ENCODE results near the gene CCNK.

Gene CCNK

DNA sequence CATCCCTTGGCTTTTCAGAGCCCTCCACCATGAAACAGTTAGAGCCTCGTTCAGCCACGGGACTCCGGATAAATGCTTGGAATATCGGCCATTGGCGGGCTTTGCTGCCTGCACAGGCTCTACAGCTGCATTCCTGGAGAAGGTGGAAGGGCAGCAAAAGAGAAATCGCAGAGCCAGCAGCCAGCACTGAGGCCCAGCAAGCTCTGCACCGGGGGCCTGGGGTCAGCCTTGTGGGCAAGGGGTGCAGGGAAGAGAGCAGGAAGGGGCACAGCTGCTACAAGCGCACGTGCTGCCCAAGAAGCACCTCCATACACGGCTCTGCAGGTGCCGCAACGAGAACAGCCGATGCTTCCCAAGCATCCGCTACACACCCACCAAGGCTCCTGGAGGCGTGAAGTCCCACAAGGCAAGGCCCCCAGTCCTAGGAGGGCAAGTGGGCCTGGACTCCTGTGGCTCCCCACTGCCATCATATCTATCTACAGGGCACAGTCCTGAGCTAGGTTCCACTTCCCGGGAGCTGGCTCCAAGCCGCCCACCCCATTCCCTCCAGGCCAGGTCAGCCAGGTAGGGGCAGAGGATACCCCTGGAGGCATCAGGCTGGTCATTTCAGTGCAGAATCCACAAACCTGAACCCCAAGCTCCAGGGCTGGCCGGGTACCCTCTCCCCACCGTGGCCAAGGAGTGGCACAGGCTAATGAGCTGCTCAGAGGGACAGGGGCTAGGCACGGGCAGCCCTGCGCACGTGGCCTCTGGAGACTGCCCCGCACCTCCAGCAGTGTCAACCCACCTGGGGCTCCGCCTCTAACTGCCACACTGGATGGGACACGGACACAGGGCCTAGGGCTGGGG is 40.2 kb downstream of the CCNK start:
- no peak for DNase-seq

DNA sequence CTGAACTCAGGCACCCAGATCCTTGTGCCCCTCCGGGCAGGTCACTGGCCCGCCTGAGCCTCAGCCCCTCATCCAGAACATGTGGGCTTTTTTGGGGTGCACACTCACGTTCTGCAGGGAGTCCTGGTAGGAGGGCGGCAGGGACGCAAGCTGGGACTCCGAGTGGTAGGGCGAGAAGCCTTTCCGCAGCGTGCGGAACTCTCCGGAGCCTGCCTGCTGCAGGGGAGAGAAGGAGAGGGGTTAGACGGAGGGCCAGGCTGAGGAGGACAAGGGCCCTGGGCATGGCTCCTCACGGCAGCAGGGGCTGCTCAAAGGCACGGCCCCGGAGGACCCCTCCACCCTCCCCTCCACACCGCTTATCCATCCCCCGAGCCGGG is 40.8 kb downstream of the CCNK start:
- DNase-seq: no peak

DNA sequence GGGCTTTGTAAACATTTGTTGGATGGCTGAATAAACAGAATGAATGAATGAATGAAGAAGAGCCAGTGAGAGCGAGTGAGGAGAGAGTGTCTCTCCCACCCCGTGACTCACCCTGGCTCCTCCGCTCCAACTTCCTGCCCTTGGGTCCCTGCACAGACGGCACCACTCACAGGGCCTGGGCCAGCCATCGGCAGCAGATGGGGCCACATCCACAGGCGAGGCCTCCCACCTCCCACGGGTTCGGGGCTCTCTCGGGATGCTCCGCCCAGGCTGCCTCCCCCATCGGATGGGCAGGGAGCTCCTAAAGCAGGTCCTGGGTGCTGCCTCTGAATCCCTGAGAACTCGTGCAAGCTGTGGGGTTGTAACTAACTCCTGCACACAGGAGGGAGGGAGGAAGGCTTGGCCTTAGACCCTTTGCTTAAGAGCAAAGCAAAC is 41.3 kb downstream of the CCNK start:
- no peak for DNase-seq

DNA sequence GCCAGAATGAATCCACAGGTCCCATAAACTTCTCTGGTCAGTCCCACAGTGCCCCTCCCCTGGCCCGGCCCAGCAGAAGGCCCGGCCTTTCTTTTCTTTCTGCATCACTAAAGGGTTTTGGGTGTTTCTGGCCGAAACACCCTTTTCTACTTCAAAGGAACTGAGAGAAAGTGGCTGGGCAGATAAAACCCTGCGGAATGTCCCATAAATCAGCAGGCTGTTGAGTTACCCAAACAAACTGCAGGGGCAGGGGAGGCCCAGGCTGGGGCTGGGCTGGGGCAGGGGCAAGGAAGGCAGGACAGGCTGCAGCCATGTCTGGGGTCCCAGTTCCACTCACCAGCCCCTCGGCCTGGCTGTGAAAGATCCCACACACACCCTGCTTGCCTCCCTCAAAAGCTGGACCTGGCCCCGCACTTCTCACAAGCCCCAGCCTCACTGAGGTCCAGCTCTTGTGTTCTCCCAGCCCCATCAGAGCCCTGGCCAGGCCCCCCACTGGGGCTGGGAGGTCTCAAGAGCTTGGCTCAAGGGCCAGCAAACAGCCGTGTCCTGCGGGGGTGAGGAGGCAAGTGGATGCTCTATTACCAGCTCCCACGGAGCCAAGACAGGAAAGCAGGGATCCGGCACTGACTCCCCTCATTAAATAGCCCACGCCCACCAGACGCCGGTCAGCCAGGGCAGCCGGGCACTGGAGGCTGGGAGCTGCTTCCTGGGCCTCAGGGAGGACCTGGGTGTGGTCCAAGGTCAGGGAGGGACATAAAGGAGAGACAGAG is 41.9 kb downstream of the CCNK start:
- no peak for DNase-seq

DNA sequence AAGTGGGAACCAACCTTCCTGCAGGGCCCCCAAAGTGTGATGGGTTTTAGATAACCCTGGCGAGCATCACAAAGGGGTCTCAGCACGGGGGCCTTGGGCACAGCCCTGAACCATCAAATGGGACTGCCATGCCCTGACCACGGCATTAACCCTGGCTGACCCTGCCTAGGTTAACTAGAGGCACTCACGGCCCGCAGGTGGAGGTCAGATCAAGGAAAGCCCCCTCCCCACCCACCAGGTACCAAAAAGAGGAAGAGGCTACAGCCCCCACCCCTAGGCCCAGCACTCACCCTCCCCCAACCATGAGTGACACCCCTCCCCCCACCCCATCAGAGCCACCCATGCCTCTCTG is 42.5 kb downstream of the CCNK start:
- DNase-seq: no peak

DNA sequence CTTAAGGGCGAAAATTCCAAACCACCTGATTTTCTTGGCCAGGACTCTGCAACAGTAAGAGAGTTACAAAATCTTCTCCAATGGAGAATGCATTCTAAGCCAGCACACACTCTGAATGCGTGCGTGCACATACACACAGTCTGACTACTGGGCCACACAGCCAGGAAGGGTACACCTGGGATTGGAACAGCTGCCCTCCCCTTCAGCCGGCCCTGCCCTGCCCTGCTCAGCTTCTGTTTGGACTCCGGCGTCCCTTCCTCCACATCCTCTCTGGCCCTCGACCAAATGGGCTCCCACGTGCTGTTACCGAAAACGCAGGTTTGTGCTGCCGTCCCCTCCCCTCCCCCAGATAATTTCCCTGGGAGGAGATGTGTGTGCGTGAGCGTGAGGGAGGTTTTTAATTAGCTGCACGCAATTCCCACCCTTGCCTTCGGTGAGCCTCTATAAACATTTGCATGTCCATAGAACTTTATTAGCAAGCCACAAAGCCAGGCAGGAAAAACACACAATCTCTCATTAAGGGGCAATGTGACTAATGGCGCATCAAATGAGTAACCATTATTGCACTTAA is 43.0 kb downstream of the CCNK start:
- DNase-seq: no peak

DNA sequence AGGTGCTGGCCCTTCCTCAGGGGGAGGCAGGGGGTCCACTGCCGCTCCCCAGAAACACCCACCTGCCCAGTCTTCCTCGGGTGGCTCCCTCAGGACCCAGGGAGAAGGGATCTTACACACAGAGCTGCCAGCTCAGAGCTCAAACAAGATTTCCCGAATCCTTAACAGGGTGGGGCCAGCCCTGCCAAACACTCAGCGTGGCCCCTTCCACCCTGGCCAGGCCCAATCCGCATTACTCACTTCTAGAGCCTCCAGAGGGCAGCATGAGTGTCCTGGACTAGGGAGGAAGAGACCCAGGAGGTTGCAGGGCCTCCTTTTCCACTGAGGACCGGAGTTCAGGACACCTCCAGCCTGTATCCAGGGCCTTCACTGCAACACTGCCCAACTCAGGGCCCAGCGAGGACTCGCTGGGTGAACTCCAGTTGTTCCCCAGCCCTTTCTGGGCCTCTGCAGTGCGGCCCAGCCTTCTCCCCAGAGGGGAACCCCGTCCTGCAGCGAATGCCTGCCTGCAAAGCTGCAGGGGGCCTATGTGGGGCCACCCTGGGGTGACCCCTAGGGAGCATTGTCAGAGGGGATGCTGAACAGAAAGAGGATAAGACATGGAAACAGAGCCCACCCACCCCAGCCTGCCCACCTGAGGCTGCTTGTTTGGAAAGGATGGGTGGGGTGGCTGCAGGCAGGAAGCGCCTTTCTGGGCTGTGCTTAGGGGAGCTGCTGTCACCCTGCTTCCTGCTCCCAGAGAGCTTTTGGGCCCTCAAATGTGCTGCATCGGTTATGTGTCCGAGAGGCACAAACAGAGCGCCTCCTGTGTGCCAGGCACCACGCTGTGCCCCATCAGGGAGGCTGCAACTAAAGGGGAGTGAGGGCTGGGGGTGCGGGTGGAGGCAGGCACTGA is 43.8 kb downstream of the CCNK start:
- DNase-seq: peak; percentile 26

DNA sequence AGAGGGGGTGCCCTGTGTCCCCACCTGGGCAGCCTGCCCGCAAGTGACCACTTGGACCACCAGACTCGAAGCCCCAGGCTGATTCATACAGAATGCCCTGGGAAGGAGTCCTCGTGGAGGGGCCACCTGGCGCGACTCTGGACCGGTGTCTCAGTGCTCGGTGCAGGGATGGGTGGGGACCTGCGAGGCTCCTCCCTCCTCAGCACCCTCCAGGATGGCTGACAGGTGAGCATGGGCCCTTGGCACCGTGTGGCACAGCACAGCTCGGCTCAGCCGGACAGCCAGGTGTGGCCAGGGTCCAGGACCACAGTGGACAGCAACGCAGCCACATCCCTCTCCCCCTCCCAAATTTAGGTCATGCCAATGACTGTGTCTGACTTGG is 44.5 kb downstream of the CCNK start:
- DNase-seq: no peak

DNA sequence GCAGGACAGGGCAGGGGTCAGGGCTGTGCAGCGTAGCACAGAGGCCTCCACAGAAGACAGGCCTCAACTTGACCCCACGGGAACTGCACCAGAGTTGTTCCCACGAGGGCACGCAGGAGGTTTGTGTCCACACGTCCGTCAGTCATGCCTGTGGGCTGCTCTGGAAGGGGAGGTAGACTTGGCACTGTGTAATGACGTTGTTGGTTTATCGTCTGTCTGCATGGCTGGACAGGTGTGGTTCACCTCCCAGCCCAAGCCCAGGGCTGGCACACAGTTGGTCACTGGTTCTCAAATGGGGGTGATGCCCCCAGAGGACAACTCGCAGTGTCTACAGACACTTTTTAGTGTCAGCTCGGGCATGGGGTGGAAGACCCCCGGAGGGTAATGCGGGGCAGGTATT is 45.8 kb downstream of the CCNK start:
- no peak for DNase-seq

DNA sequence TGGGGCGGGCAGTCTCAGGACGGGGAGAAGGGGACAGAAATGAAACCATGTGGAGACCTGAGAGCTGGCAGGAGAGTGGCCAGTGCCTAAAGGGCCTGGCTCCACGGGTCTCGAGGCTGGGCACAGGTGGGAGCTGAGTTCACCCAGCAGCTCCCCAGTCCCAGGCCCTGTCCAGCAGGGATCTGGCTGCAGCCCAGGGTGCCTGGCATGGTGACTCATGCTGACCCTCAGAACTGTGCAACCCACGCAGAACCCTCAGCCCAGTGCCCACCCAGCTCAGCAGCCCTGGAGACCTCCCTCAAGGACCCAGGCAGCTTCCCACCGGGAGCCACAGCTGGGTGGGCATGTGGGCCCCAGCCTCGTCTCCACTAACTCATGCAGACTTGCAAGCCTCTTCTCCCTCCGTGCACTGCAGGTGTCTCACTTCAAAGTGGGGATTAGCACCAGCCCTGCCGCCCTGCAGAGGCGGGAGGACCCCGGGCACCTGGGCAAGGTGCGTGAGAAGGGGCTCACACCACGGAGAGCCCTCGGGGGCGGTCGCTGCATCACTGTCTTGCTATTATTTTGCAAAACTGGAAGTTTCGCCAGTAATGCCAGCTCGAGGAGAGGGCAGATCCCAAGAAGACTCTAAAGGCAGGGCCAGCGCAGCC is 46.3 kb downstream of the CCNK start:
- DNase-seq: no peak

DNA sequence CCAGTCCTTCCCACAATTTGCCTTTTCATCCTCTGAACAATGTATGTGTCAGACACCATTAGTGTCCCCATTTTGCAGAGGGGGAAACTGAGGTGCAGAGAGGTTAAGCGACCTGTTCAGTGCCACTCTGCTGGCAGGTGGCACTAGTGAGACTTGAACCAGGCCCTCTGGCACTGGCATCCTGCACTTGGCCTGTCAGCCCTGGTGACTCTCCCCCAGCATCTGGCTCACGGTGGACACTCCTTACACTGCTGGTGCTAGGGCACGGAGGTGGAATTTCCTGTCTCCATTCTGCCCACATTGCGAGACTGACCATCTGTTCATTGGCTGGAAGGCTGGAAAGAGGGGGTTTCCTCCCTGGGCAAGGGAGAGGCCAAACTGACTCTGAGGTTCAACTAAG is 48.7 kb downstream of the CCNK start:
- no peak for DNase-seq

DNA sequence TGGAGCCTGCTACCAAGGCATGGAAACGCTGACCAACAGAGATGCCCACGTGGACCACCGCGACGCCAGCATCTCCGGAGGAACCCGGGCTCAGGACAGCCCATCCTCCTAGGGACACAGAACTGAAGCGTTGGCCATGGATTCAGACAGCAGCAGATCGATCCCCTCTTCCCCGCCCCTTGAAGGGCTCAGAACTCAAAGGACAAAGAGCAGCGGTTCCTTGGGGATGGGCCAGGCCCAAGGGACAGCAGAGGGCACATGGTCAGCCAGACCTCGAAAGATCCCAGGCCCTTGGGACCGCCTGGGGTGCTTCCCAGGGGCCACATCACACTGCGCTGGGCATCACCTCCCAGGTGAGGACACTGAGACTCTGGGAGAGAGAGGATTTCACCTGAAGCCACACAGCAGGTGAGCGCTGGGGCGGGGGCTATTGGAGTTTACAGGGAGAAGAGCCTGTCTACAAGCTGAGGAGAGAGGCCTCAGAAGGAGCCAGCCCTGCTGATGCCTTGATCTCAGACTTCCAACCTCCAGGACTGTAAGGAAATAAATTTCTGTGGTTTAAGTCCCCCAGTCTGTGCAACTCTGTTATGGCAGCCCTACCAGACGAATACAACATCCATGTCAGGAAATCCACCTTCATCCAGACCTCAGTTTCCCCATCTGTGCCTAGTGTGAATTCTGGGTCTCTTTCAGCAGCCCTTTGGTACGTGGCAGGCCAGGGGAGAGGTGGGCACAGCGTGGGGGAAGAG is 49.4 kb downstream of the CCNK start:
- DNase-seq: no peak

DNA sequence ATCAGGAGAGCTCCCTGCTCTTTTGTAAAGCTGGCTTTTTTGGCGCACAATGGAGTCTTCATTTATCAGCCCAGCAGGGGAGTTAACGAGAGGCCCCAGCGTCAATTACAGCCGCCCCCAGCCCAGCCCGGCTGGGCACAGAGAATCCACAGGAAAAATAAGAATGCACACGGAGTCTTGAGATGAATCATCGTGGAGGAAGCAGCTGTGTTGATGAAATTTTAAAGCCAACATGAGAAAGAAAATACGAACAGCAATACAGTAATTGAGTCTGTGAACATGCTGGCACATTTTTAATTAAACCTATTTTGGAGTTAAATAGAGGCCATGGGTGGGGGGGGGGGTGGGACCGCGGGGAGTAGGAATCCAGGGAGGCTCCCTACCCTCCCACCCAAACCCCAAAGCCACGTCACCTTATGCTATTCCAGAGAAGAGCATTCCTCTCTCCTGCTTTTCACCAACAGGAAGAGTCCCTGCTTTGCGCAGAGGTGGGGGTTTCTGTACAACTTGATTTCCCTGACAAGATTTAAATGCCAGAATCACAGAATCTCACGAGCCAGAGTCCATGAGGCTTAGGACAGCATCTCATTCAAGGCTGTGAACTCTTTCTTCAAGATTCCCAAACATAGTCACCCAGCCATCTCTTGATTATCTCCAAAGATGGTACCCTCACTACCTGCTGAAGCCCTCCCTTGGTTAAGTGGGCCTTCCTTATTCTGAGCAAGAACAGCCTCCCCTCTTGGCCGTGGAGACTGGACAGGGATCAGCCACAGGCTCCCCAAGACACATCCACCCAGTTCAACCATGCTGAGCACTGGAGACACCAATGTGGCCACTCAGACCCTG is 50.3 kb downstream of the CCNK start:
- no peak for DNase-seq

DNA sequence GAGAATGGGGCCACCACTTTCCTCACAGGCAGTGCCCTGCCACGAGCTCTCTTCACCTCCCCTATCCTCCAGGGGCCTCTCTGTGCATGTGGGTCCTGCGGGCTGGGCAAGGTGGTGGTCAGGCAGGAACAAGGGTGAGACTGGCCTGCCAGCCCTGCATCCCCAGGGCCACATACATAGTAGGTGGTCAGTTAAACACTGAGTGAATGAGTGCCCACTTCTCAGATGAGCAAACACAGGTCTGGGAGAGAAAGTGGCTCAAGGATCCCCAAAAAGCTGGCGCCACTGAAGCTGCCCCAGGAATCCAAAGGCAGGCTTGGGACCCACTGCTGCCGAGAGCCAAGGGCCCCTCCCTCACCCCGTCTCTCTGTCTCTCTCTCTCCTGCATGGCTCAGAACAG is 51.1 kb downstream of the CCNK start:
- no peak for DNase-seq

DNA sequence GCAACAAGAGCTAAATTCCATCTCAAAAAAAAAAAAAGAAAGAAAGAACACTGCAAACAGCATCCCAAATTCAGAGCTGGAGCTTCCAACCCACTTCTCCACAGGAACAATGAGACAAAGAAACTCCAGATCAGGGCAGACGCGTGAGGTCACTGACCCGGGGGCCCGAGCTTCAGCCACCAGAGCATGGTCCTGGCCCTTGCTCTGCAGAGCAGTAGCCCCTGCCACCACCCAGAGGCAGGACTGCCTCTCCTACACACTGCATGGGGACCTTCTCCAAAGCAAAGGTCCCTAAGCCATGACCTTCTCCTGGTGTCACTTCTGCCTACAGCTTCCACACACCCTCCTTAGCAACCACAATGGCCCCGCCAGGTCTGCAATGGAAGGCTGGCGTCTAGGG is 53.1 kb downstream of the CCNK start:
- DNase-seq: no peak

DNA sequence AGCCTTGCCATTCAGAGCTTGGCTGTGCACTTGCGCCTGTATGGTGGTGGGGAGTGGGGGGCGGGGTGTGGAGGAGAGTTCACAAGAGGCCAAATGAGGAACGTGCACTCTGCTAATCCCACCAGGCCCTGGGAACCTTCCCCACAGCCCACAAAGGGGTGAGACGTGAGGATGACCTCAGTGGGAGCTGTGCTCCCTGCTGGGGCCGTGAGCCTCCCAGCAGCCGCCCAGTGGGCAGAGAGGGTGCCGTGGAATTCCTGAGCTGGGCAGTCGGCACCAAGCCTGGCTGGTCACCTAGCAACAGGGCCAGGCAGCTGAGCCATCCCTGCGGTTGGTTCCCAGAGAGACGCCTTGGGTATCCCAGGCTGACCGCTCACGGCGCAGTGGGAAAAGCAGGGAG is 53.7 kb downstream of the CCNK start:
- no peak for DNase-seq

DNA sequence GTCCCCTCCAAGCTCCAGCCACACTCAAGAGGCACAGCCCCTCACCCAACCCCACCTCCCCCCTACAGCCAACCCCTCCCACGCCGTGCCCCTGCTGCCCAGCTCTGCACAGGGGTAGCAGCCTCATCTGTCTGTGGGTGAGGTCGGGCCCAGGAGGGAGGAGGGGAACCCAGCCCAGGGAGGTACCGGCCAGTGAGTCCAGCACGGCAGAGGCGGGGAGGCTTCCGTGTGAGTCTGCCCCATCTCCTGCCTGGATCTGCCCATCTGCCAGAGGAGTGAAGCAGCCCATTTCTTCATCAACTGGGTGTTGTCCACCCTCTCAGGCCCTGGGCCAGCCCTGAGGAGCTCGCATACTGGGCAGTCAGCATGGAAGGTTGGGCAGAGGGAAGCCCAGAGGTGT is 54.2 kb downstream of the CCNK start:
- no peak for DNase-seq

DNA sequence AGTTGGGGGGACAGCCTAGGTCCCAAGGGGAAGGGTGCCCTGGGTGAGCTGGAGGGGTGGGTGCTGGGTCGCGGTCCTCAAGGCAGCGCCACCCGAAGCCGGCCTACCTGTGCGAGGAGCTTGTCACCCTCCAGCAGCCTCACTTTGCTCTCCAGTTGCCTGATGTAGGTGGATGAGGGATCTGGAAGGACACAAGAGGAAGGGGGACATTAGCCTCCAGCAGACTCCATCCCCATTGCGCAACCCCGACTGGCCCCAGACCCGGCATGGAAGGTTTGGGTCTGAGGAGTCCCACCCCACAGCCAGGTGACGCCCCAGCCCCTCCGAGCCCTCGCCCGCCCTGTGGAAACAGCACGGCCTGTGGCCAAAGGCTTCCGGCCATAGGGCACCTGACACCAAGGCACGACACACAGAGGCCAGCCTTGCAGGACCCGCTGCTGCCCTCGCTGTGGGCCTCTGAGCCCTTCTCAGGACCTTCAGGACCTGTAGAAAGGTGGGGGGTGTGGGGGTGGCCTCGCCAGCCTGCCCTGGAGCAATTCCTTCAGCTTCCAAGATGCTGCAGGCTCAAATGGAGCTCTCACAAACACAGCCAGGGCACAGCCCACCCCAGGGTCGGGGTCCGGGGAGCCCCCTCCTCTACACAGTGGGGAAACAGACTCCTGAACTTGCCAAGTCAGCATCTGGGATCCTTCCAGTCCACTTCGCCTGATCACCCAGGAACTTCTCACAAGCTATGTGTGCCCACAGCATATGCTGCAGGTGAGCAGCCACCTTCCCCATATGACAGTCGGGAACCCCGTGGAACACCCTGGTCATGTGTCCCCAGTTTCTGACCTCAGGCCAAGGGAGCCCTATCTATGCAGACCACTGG is 54.9 kb downstream of the CCNK start:
- no peak for DNase-seq

DNA sequence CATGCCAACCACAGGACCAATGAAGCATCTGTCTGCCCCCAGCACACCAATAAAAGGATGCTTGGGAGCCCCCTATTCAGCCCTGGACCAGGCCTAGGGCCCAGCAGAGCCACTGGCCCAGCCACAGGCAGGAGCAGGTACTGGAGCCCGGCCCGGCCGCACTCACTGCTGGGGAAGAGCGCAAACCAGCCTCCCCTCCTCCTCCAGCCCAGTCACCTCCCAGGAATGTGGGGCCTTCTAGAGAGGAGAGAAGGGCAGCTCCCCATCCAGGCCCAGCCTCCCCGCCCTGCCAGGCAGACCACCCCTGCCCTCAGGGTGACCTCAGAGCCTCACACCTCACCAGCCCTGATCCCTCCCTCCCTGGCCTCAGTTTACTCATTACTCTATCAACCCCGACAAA is 56.2 kb downstream of the CCNK start:
- DNase-seq: peak; percentile 35

DNA sequence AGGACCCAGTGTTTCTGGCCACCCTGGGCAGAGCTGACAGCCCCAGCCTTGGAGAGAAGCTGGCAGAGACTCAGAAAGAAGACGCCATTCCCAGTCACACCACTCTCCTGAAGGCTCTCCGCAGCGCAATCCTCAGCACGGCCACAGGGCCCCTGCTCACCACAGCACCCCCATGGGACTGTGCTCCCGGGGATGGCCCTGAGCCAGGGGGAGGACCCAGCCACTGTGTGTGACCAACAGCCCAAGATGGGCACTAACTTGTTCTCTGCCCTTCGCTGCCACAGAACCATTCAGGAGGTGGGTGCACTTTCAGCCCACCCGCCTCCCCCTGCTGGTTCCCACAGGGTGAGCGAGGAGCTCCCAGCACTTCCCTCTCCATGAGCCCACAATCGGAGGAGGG is 57.1 kb downstream of the CCNK start:
- peak; percentile 37 for DNase-seq
